RWPE2 (cell line): ENCODE data around the gene MFAP5.
A peak's percentile ranks its signal among the peaks of the same experiment; 100 is the strongest.

ENCODE experiments used
- ATAC-seq: fragments of 200-7000 bp; cut with Tn5 transposase; 3 replicates; pipeline ENCODE4 v1.9.1; 2021; ENCODE audit warnings: low read depth
- DNase-seq: peaks from one replicate; pipeline ENCODE4 v3.0.0-alpha.2; 2020; ENCODE audit warnings: low spot score
- H3K27ac ChIP-seq: fragments of 450-650 bp; 2 replicates; pipeline ENCODE4 v1.5.1; 2017; ENCODE audit warnings: mild to moderate bottlenecking; ENCODE audit not compliant: poor library complexity, severe bottlenecking
- H3K27me3 ChIP-seq: fragments of 250-450 bp; sonication (Bioruptor Pico); 2 replicates; pipeline ENCODE4 v1.5.1; 2021; ENCODE audit warnings: mild to moderate bottlenecking, moderate library complexity; ENCODE audit not compliant: insufficient read depth, poor library complexity, severe bottlenecking
- H3K36me3 ChIP-seq: fragments of 250-450 bp; sonication (Bioruptor Pico); 2 replicates; pipeline ENCODE4 v1.5.1; 2020; ENCODE audit warnings: low read depth, mild to moderate bottlenecking, moderate library complexity
- H3K4me1 ChIP-seq: fragments of 250-450 bp; sonication (Bioruptor Pico); 2 replicates; pipeline ENCODE4 v1.5.1; 2021; ENCODE audit warnings: mild to moderate bottlenecking, moderate library complexity; ENCODE audit not compliant: insufficient read depth, poor library complexity, severe bottlenecking
- H3K4me3 ChIP-seq: fragments of 250-450 bp; sonication (Bioruptor Pico); 2 replicates; pipeline ENCODE4 v1.5.1; 2021; ENCODE audit warnings: mild to moderate bottlenecking, moderate library complexity; ENCODE audit not compliant: severe bottlenecking
- H3K9me3 ChIP-seq: fragments of 250-450 bp; sonication (Bioruptor Pico); 2 replicates; pipeline ENCODE4 v1.5.1; 2021; ENCODE audit warnings: mild to moderate bottlenecking, moderate library complexity; ENCODE audit not compliant: severe bottlenecking
- CTCF ChIP-seq: fragments of 450-650 bp; IDR thresholded peaks from one replicate; pipeline ENCODE4 v1.5.1; 2017; ENCODE audit warnings: mild to moderate bottlenecking, moderate library complexity; ENCODE audit not compliant: poor library complexity, severe bottlenecking

Gene MFAP5

GRCh38 chr12:8662593-8662992, at the start of gene MFAP5:
Gene MFAP5 (minus strand): TSS chr12:8662826. CDS start chr12:8662104, 722 bp downstream.
- H3K36me3 ChIP-seq = no peaks in the 10 kb centered on the region
- H3K9me3 ChIP-seq = no peaks in the 10 kb centered on the region
- peaks cover 9% of the 10 kb centered on the region for H3K4me1 ChIP-seq
- no peaks in the 10 kb centered on the region for H3K27me3 ChIP-seq
- peak within 1 kb of the TSS; percentile 1 for H3K4me3 ChIP-seq
- DNase-seq = no peak
- peak within 1 kb of the TSS; percentile 67 for H3K27ac ChIP-seq
- no peak for TF ChIP-seq CTCF
- ATAC-seq = peak; percentile 84

- Histone ChIP-seq H3K27me3 (no peaks in the 10 kb centered on the region), H3K27ac (no peak overlapping the region), H3K9me3 (no peaks in the 10 kb centered on the region), H3K4me1 (no peaks in the 10 kb centered on the region), H3K36me3 (0 out of 2 replicates have a peak, but pooled peaks cover 9% of the 10 kb centered on the region), H3K4me3 (no peak overlapping the region)
- TF ChIP-seq CTCF = no peak
- DNase-seq (no peak), ATAC-seq (no peak)
Measured at GRCh38 chr12:8709124-8709830, 46.7 kb upstream of the MFAP5 start.

- no peak for TF ChIP-seq CTCF
- H3K27ac ChIP-seq = no peak overlapping the region
- ATAC-seq (no peak), DNase-seq (no peak)
- no peak overlapping the region for H3K4me3 ChIP-seq
- H3K4me1 ChIP-seq = peaks cover 7% of the 10 kb centered on the region
- H3K9me3 ChIP-seq = no peaks in the 10 kb centered on the region
- H3K27me3 ChIP-seq = no peaks in the 10 kb centered on the region
- no peaks in the 10 kb centered on the region for H3K36me3 ChIP-seq
Measured at GRCh38 chr12:8702159-8702558, 39.5 kb upstream of the MFAP5 start.

GRCh38 chr12:8701046-8701660, 38.5 kb upstream of the MFAP5 start:
- Histone ChIP-seq H3K9me3 (no peaks in the 10 kb centered on the region), H3K4me1 (peaks cover 7% of the 10 kb centered on the region), H3K4me3 (no peak overlapping the region), H3K36me3 (no peaks in the 10 kb centered on the region), H3K27ac (no peak overlapping the region), H3K27me3 (no peaks in the 10 kb centered on the region)
- DNase-seq = no peak
- no peak for TF ChIP-seq CTCF
- no peak for ATAC-seq

GRCh38 chr12:8699714-8700113, 37.1 kb upstream of the MFAP5 start:
- H3K36me3 ChIP-seq = no peaks in the 10 kb centered on the region
- DNase-seq = no peak
- no peak for ATAC-seq
- H3K9me3 ChIP-seq = no peaks in the 10 kb centered on the region
- peaks cover 7% of the 10 kb centered on the region for H3K4me1 ChIP-seq
- H3K27ac ChIP-seq = no peak overlapping the region
- H3K27me3 ChIP-seq = no peaks in the 10 kb centered on the region
- no peak for TF ChIP-seq CTCF
- no peak overlapping the region for H3K4me3 ChIP-seq
